Liver (tissue), 9 donors: ENCODE measurements around the gene OXCT1. TPM values are rescaled to one million over a fixed set of nuclear protein-coding genes. Genes with fewer than 3 reads are reported as not detected.

Source experiments
- DNase-seq: peaks from one replicate; pipeline ENCODE4 v3.0.0-alpha.2; 2017; ENCODE audit warnings: low spot score
- H3K27ac ChIP-seq, 2 donors: one replicate each; pipeline ENCODE4 v1.7.0; 2013; ENCODE audit warnings: inconsistent platforms in 2 of 2, low read length in 2 of 2, control low read depth in 1 of 2, low read depth in 1 of 2, mild to moderate bottlenecking in 1 of 2
- H3K27me3 ChIP-seq, 4 donors: one replicate each; pipeline versions ENCODE4 v1.6.1 to v1.7.0; 2013; ENCODE audit warnings: low read length in 3 of 4, inconsistent platforms in 1 of 4, mild to moderate bottlenecking in 1 of 4, moderate library complexity in 1 of 4; ENCODE audit not compliant: control insufficient read depth in 4 of 4, insufficient read depth in 4 of 4
- H3K36me3 ChIP-seq, 4 donors: one replicate each; pipeline versions ENCODE4 v1.6.1 to v1.7.0; 2013; ENCODE audit warnings: low read length in 3 of 4, mild to moderate bottlenecking in 3 of 4, low read depth in 1 of 4, moderate library complexity in 1 of 4; ENCODE audit not compliant: control insufficient read depth in 4 of 4, insufficient read depth in 3 of 4
- H3K4me1 ChIP-seq, 4 donors: one replicate each; pipeline versions ENCODE4 v1.6.1 to v1.7.0; 2013; ENCODE audit warnings: low read length in 3 of 4, mild to moderate bottlenecking in 3 of 4, moderate library complexity in 1 of 4; ENCODE audit not compliant: control insufficient read depth in 4 of 4, insufficient read depth in 4 of 4
- H3K4me3 ChIP-seq, 3 donors: one replicate each; pipeline versions ENCODE4 v1.6.1 to v1.7.0; 2013; ENCODE audit warnings: low read length in 3 of 3, control low read depth in 1 of 3, low read depth in 1 of 3, mild to moderate bottlenecking in 1 of 3
- H3K9ac ChIP-seq, 2 donors: one replicate each; pipeline ENCODE4 v1.7.0; 2013; ENCODE audit warnings: low read length in 2 of 2, mild to moderate bottlenecking in 2 of 2, moderate library complexity in 2 of 2, control low read depth in 1 of 2, low read depth in 1 of 2
- H3K9me3 ChIP-seq, 4 donors: one replicate each; pipeline versions ENCODE4 v1.6.1 to v1.7.0; 2013; ENCODE audit warnings: low read length in 3 of 4; ENCODE audit not compliant: control insufficient read depth in 4 of 4
- ATF3 ChIP-seq: IDR thresholded peaks from 2 replicates; pipeline ENCODE4 v1.6.1; 2016; ENCODE audit warnings: antibody characterized with exemption
- EGR1 ChIP-seq, 2 donors: IDR thresholded peaks; 2 replicates each; pipeline ENCODE4 v1.6.1; 2016 to 2018; ENCODE audit warnings: antibody characterized with exemption in 2 of 2, low read depth in 2 of 2
- FOXA2 ChIP-seq: IDR thresholded peaks from 2 replicates; pipeline ENCODE4 v1.6.1; 2016; ENCODE audit warnings: antibody characterized with exemption
- GABPA ChIP-seq, 2 donors: IDR thresholded peaks in 1 of 2; conservative IDR thresholded peaks in 1 of 2; 2 replicates each; pipeline ENCODE4 v1.6.1; 2016; ENCODE audit warnings: antibody characterized with exemption in 2 of 2, mild to moderate bottlenecking in 1 of 2, moderate library complexity in 1 of 2
- HNF4A ChIP-seq, 2 donors: conservative IDR thresholded peaks; 2 replicates each; pipeline ENCODE4 v1.6.1; 2016; ENCODE audit warnings: antibody characterized with exemption in 2 of 2, mild to moderate bottlenecking in 2 of 2
- JUND ChIP-seq, 2 donors: IDR thresholded peaks; 2 replicates each; pipeline ENCODE4 v1.6.1; 2016; ENCODE audit warnings: antibody characterized with exemption in 2 of 2
- NR2F2 ChIP-seq: IDR thresholded peaks from 2 replicates; pipeline ENCODE4 v1.6.1; 2016; ENCODE audit warnings: antibody characterized with exemption
- RAD21 ChIP-seq, 2 donors: IDR thresholded peaks; 2 replicates each; pipeline ENCODE4 v1.6.1; 2016; ENCODE audit warnings: antibody characterized with exemption in 2 of 2, mild to moderate bottlenecking in 2 of 2
- REST ChIP-seq: IDR thresholded peaks from 2 replicates; pipeline ENCODE4 v1.6.1; 2016; ENCODE audit warnings: antibody characterized with exemption, mild to moderate bottlenecking
- RXRA ChIP-seq, 2 donors: IDR thresholded peaks; 2 replicates each; pipeline ENCODE4 v1.6.1; 2017 to 2018; ENCODE audit warnings: antibody characterized with exemption in 2 of 2, mild to moderate bottlenecking in 1 of 2
- SP1 ChIP-seq: IDR thresholded peaks from 2 replicates; pipeline ENCODE4 v1.6.1; 2018; ENCODE audit warnings: antibody characterized with exemption, mild to moderate bottlenecking
- TAF1 ChIP-seq: conservative IDR thresholded peaks from 2 replicates; pipeline ENCODE4 v1.6.1; 2016; ENCODE audit warnings: antibody characterized with exemption, mild to moderate bottlenecking
- WGBS: extraction: QIAGEN DNeasy Blood & Tissue Kit; methylation state at CpG from one replicate; pipeline ENCODE4 v1.1.7; 2013; 5-methylcytosine and 5-hydroxymethylcytosine counted together
- polyA plus RNA-seq, 2 donors: library from polyadenylated mRNA; stranded (reverse) in 1 of 2; unstranded in 1 of 2; fragments of 200-250 nt in 1 of 2; fragments of >200 nt in 1 of 2; fragmentation: Nextera tagmentation in 1 of 2; extraction: Ambion mirVana in 1 of 2; gene quantifications; one replicate each; pipeline versions ENCODE4 v1.2.1 to v1.2.3, GENCODE V29; 2013 to 2015
- total RNA-seq, 2 donors: library from RNA; depleted of rRNA; stranded (reverse); fragments of >200 nt; gene quantifications; one replicate each; pipeline ENCODE4 v1.2.3, GENCODE V29; 2014
- TF ChIP-seq, protein P1 (sequence below): IDR thresholded peaks from 2 replicates; pipeline ENCODE4 v1.6.1; 2016; ENCODE audit warnings: antibody characterized with exemption
- TF ChIP-seq, protein P2 (sequence below): fragments of 150-350 bp; IDR thresholded peaks from 2 replicates; pipeline ENCODE4 v1.5.1; 2017; ENCODE audit warnings: improper control_type of control experiment, low read depth, low read length; ENCODE audit not compliant: missing input control
- TF ChIP-seq, protein P3 (sequence below): IDR thresholded peaks from 2 replicates; pipeline ENCODE4 v1.6.1; 2016; ENCODE audit warnings: antibody characterized with exemption
- donor health status: healthy.
- donor health status: healthy.
- donor health status: healthy.
- donor health status: healthy.
- donor health status: healthy.

The OXCT1 gene
- total and polyA plus RNA-seq, 4 donors: 0.72 to 10.7 (median 1.1) TPM

DNA sequence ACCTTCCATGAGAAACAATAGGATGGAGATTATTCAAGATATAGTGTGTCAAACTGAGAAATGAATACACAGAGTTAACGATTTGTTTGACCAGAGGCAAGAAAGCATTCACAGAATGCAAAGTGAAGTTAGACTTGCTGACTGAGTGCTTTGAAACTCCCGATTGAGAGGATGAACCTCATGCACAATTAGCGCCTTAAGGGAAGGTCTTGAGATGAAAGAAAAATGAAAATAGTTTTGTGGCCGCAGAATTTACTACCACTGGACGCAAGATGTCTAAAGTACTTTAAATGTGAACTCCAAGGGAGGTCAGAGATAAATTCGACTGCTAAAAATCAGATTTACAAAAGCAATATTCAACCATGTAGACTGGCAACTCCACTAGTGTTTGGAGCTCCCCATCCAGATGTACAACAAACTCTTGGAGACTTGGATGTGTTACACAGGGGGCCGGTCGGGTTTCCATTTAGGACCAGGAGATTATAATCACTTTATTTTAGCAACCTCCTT is 33.2 kb upstream of the OXCT1 start:
- TF ChIP-seq SP1 (no peak), RAD21 (IDR thresholded peaks at IDR 0.05) (no peak), EGR1 (IDR thresholded peaks at IDR 0.05; ENCODE audit: low read depth in 2 of 2) (no peak), NR2F2 (no peak), HNF4A (conservative IDR thresholded peaks at IDR 0.05) (no peak), GABPA (IDR thresholded peaks at IDR 0.05 in 1 of 2, conservative IDR thresholded peaks at IDR 0.05 in 1 of 2) (no peak), REST (no peak), FOXA2 (no peak), JUND (IDR thresholded peaks at IDR 0.05) (no peak), TAF1 (no peak), RXRA (IDR thresholded peaks at IDR 0.05) (no peak)
- TF ChIP-seq, protein P1, sequence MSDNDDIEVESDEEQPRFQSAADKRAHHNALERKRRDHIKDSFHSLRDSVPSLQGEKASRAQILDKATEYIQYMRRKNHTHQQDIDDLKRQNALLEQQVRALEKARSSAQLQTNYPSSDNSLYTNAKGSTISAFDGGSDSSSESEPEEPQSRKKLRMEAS: no peak
- TF ChIP-seq, protein P2, sequence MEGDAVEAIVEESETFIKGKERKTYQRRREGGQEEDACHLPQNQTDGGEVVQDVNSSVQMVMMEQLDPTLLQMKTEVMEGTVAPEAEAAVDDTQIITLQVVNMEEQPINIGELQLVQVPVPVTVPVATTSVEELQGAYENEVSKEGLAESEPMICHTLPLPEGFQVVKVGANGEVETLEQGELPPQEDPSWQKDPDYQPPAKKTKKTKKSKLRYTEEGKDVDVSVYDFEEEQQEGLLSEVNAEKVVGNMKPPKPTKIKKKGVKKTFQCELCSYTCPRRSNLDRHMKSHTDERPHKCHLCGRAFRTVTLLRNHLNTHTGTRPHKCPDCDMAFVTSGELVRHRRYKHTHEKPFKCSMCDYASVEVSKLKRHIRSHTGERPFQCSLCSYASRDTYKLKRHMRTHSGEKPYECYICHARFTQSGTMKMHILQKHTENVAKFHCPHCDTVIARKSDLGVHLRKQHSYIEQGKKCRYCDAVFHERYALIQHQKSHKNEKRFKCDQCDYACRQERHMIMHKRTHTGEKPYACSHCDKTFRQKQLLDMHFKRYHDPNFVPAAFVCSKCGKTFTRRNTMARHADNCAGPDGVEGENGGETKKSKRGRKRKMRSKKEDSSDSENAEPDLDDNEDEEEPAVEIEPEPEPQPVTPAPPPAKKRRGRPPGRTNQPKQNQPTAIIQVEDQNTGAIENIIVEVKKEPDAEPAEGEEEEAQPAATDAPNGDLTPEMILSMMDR: no peak

DNA sequence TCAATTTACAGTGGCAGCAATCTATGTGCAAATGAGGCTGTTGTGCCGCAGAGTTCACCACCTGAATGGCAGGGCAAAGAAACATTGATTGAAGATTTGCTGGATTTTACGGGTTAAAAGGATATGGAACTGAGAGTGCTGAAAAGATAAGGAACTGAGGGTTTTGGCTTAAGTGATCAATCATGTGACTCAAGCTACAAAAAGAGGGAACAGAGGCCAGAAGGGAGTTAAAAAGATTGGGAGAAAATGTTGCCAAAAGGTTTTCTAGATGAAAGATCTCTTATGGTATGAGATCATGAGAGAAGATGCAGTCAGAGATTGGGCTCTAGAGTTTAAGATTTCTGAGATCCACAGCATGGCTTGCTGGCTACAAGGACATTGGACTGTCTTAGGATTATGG is 26.0 kb upstream of the OXCT1 start:
- Histone ChIP-seq H3K4me3 (no peak overlapping the region), H3K4me1 (no peaks in the 10 kb centered on the region), H3K9ac (no peak overlapping the region), H3K9me3 (no peaks in the 10 kb centered on the region), H3K36me3 (no peaks in the 10 kb centered on the region), H3K27me3 (peaks cover 0 to 3% (median 0%) of the 10 kb centered on the region in 4 donors), H3K27ac (no peak overlapping the region)
- DNase-seq: no peak
- TF ChIP-seq SP1 (no peak), RAD21 (IDR thresholded peaks at IDR 0.05) (no peak), FOXA2 (no peak), NR2F2 (no peak), GABPA (IDR thresholded peaks at IDR 0.05 in 1 of 2, conservative IDR thresholded peaks at IDR 0.05 in 1 of 2) (no peak), ATF3 (no peak), HNF4A (conservative IDR thresholded peaks at IDR 0.05) (no peak)
- TF ChIP-seq, protein P1: no peak
- TF ChIP-seq, protein P3, sequence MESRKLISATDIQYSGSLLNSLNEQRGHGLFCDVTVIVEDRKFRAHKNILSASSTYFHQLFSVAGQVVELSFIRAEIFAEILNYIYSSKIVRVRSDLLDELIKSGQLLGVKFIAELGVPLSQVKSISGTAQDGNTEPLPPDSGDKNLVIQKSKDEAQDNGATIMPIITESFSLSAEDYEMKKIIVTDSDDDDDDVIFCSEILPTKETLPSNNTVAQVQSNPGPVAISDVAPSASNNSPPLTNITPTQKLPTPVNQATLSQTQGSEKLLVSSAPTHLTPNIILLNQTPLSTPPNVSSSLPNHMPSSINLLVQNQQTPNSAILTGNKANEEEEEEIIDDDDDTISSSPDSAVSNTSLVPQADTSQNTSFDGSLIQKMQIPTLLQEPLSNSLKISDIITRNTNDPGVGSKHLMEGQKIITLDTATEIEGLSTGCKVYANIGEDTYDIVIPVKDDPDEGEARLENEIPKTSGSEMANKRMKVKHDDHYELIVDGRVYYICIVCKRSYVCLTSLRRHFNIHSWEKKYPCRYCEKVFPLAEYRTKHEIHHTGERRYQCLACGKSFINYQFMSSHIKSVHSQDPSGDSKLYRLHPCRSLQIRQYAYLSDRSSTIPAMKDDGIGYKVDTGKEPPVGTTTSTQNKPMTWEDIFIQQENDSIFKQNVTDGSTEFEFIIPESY: no peak
- 51% methylated on average over 2 of the region's 2 CpGs for WGBS

More for the DNA sequence above, 33.2 kb upstream of the OXCT1 start:
- H3K9ac ChIP-seq: peak overlapping the region; percentile 1 to 65
- 44% methylated on average over 8 of the region's 8 CpGs for WGBS
- peak overlapping the region; percentile 65 to 74 for H3K27ac ChIP-seq
- H3K4me3 ChIP-seq: peak overlapping the region; percentile 48 to 72 (median 66)
- no peak for DNase-seq
- no peaks in the 10 kb centered on the region for H3K27me3 ChIP-seq
- H3K9me3 ChIP-seq: no peaks in the 10 kb centered on the region
- peaks cover 2 to 21% (median 11%) of the 10 kb centered on the region in 4 donors for H3K4me1 ChIP-seq
- H3K36me3 ChIP-seq: peaks cover 0 to 9% (median 4%) of the 10 kb centered on the region in 4 donors
